Left ventricle myocardium inferior (tissue), 1 donor: Measurements from ENCODE around the gene PDE5A. TPM values are rescaled to one million over a fixed set of nuclear protein-coding genes. Genes with fewer than 3 reads are reported as not detected.
"Not testable (repeated sequence)": the region's sequence is repeated elsewhere in the genome, so short reads cannot be mapped to it uniquely, and the experiment has no call there.

ENCODE experiments used
- DNase-seq: peaks from one replicate; pipeline ENCODE4 v3.0.0-alpha.2; 2020
- H3K27ac ChIP-seq: fragments of 200-600 bp; replicated peaks from 2 replicates; pipeline ENCODE4 v1.8.0; 2021
- H3K27me3 ChIP-seq: fragments of 200-600 bp; 2 replicates; pipeline ENCODE4 v1.8.0; 2021; ENCODE audit warnings: low read depth
- H3K36me3 ChIP-seq: fragments of 200-600 bp; 2 replicates; pipeline ENCODE4 v1.8.0; 2021
- H3K4me1 ChIP-seq: fragments of 200-600 bp; 2 replicates; pipeline ENCODE4 v1.8.0; 2021
- H3K4me3 ChIP-seq: fragments of 200-600 bp; 2 replicates; pipeline ENCODE4 v1.8.0; 2021; ENCODE audit warnings: mild to moderate bottlenecking, moderate library complexity
- H3K9me3 ChIP-seq: fragments of 200-600 bp; replicated peaks from 2 replicates; pipeline ENCODE4 v1.8.0; 2021
- intact Hi-C: fragments of 100-400 bp; cut with micrococcal nuclease; formaldehyde crosslinking; loops from one replicate; pipeline ENCODE4 v1.11.0; 2022
- total RNA-seq: library from RNA; stranded (reverse); fragmentation: NEBNext Ultra II Directional; extraction: Animal tissue kit (Norgen Biotek cat#: 25700); gene quantifications from one replicate; pipeline ENCODE4 v1.2.1, GENCODE V29; 2021
- TF ChIP-seq, protein P1 (sequence below): fragments of 200-600 bp; IDR thresholded peaks from 2 replicates; pipeline ENCODE4 v1.8.0; 2021; ENCODE audit warnings: antibody characterized with exemption, mild to moderate bottlenecking, borderline replicate concordance
- donor health status: DM: no; HTN: yes; CAD: no; lungs with severe emphysema.

PDE5A gene
- total RNA-seq, 1 donor from 2014 or later, result 8.2 TPM

DNA sequence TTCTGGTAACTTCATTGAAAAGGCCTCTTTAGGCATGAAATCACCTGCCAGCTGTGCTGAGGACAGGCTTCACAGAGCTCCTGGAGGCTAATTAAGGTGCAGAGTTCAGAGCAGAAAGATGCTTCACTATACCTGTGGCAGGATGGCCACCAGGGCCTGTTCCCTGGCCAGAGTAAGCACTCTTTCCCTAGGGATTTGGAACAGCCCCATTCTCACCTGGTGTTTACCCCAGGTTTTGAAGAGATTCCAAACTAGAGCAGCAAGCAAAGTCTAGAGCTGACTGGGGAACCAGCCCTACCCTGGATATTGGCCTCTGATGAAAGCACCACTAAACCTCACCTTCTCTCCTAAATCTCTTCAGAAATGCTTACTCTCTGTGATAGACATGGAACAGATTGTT lies 148.8 kb downstream of the PDE5A start:
- intact Hi-C loops, result no loop called here
- no peak for DNase-seq

DNA sequence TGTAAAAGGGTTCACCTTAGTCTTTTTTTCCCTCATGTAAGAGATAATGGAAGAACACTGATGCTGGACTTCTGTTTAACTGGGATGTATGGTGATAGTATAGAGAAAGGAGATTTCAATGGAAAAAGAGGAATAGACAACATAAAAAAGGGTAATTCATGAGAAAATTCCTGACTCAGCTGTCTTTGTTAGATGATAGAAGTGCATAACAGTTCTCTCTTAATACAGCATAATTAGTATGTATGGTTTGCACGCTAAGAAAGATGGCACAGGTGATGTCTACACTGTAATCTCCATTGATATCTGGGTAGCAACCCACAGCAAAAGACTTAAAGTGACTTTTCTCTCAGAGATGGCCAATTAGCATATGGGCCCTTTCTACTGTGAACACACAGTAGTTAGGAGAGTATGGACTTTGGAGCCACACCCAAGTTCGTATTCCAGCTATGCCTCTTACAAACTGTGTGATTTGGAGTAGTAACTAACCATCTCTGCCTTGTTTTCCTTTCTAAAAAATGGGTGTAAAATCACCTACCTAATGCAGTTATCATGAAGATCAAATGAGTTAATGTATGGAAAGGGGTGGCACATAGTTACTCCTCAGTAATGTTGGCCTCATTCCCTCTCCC lies 149.3 kb downstream of the PDE5A start:
- TF ChIP-seq, protein P1, sequence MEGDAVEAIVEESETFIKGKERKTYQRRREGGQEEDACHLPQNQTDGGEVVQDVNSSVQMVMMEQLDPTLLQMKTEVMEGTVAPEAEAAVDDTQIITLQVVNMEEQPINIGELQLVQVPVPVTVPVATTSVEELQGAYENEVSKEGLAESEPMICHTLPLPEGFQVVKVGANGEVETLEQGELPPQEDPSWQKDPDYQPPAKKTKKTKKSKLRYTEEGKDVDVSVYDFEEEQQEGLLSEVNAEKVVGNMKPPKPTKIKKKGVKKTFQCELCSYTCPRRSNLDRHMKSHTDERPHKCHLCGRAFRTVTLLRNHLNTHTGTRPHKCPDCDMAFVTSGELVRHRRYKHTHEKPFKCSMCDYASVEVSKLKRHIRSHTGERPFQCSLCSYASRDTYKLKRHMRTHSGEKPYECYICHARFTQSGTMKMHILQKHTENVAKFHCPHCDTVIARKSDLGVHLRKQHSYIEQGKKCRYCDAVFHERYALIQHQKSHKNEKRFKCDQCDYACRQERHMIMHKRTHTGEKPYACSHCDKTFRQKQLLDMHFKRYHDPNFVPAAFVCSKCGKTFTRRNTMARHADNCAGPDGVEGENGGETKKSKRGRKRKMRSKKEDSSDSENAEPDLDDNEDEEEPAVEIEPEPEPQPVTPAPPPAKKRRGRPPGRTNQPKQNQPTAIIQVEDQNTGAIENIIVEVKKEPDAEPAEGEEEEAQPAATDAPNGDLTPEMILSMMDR, result no peak
- no peak for DNase-seq
- Histone ChIP-seq H3K36me3 (peaks cover 45% of the 10 kb centered on the region), H3K27me3 (no peaks in the 10 kb centered on the region), H3K4me3 (no peak overlapping the region), H3K27ac (no peak overlapping the region), H3K9me3 (peaks cover 3% of the 10 kb centered on the region), H3K4me1 (peaks cover 21% of the 10 kb centered on the region)
- intact Hi-C loops, result no loop called here

More for the DNA sequence above, 148.8 kb downstream of the PDE5A start:
- Histone ChIP-seq H3K27me3 (no peaks in the 10 kb centered on the region), H3K36me3 (peaks cover 45% of the 10 kb centered on the region), H3K4me3 (no peak overlapping the region), H3K27ac (no peak overlapping the region), H3K9me3 (peaks cover 3% of the 10 kb centered on the region), H3K4me1 (peaks cover 18% of the 10 kb centered on the region)
- TF ChIP-seq, protein P1, result no peak

DNA sequence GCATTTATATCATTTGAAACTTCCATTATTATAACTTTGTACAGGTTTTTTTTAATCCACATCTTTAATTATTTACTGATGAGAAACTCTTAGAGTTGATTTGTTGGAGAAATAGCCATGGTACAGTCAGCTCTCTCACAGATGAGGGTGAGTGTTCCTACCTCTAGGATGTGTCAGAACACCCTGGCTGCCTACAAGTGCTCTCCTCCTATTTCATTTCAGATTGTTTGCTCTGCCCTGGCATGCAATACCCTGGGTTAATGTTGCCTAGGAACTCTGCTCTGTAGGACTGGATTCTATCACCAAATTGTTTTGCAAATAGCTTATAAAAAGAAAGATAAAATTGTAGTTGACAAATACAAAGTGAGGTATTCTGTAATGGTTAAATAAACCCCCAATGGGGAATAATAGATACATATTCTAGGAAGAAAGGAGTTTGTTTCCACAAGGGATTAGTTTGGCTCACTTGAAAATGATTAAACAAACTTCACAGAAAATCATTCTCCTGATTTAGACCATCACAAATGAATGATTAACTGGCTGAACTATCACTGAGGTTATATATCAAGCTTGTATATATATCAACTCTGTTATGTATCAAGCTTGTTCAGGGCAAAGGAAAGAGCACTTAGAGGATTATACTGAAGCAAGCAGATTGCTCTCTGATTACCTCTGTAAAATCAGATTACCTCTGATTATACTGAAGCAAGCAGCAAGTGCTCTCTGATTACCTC lies 150.0 kb downstream of the PDE5A start:
- peaks cover 42% of the 10 kb centered on the region for H3K36me3 ChIP-seq
- peaks cover 3% of the 10 kb centered on the region for H3K9me3 ChIP-seq
- H3K4me1 ChIP-seq, result peaks cover 21% of the 10 kb centered on the region
- H3K27ac ChIP-seq, result peak overlapping the region; percentile 3
- no peak overlapping the region for H3K4me3 ChIP-seq
- H3K27me3 ChIP-seq, result no peaks in the 10 kb centered on the region
- DNase-seq, result no peak
- TF ChIP-seq, protein P1, result no peak
- intact Hi-C loops, result no loop called here

DNA sequence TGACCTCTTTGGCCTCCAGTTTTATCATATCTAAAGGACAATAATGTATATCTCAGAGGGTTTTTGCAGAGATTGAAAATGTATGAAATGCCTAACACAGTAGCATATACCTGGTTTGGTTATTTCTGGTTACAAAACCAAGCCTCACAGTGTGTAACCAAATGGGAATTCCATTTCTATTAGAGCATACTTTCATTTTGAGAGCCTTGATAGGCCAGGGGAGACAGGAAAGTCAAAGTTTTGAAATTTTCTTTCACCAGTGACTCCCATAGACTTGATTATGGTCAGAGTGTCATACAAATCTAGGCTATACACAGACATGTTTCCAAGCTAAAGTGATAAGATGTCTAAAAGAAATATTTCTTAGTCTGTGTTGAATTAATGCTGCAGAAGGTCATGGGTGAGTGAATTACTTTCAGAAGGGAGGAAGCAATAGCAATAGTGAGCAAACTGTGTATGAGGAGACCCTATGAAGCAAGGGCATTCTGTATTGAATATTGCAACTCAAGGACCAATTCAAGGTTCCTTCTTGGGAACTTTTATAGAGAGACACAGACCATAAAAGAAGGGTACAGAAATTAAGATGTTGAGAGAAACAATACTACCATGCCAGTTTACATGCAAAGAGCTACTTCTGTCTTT lies 151.1 kb downstream of the PDE5A start:
- no peak for DNase-seq
- Histone ChIP-seq H3K27ac (peak overlapping the region; percentile 45), H3K27me3 (no peaks in the 10 kb centered on the region), H3K9me3 (peaks cover 1% of the 10 kb centered on the region), H3K4me3 (no peak overlapping the region), H3K4me1 (peaks cover 22% of the 10 kb centered on the region), H3K36me3 (peaks cover 38% of the 10 kb centered on the region)
- TF ChIP-seq, protein P1, result no peak
- intact Hi-C loops, result no loop called here

DNA sequence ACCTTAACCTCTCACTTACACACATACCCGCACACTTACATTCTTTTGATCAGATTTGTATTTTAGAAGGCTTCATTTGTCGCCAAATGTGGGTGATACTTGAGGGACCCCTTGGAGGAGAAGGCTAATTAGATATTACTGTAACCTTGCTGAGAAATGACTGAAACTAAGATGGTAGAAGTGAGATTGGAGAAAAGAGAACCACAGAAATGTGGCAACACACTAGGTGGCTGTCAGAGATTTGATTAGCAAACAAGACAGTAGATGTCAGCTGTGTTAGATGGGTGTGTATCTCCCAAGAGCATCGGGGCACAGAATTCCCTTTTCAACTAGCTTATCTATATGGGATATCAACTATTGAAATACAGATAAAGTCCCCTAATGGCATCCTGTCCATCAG lies 157.3 kb downstream of the PDE5A start:
- Histone ChIP-seq H3K4me1 (peaks cover 24% of the 10 kb centered on the region), H3K9me3 (no peaks in the 10 kb centered on the region), H3K27me3 (no peaks in the 10 kb centered on the region), H3K4me3 (no peak overlapping the region), H3K36me3 (peaks cover 43% of the 10 kb centered on the region), H3K27ac (no peak overlapping the region)
- DNase-seq, result no peak
- intact Hi-C loops, result no loop called here
- TF ChIP-seq, protein P1, result no peak

DNA sequence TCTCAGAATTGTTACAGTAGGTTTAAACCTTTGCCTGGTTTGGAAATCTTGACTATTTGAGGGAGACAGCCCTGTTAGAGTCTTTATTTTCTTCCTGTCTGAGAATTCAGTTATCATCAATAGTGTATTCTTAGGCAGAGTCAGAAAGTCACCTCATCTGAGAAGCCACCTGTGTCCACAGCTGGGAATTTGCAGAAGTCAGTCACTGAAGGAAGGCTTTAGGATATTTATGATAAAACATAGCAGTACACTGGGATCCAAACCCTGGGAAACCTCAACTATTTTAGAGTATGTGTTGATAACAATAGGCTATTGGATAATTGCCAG lies 157.9 kb downstream of the PDE5A start:
- intact Hi-C loops, DNase-seq, H3K27ac ChIP-seq, H3K4me3 ChIP-seq, H3K9me3 ChIP-seq, H3K27me3 ChIP-seq: not testable (repeated sequence)
- peaks cover 46% of the 10 kb centered on the region for H3K36me3 ChIP-seq
- H3K4me1 ChIP-seq, result peaks cover 24% of the 10 kb centered on the region

DNA sequence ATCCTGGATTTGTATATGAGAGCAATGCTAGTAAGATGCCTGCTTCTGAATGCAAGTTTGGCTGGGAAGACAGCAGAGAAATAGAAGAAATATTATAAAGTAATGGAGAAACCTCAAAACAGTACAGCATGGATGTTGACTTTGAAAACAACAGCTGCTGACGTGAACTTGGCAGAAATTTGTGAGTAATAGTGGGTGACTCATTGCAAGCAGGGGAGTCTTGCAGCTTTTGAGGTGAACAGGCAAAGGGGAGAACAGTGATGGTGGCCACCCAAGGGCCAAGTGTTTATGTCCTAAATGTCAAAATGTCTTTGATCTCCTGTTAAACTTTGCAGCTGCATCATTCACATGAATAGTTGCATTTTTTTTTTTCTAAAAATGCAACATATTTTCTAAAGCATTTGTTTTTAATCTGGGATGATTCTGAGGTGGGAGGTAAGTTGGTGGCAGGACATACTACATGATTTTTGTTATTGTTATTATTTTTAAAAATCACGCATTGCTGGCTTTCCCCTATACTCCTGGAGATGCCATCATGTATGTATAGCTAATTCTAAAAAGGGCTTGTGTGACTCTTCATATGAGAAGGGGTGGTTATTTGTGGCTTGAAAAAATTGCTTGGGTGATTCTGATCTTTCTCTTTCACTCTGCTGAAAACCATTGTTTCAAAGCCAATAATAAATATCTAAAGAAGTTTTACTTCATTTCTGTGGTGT lies 158.4 kb downstream of the PDE5A start:
- H3K27me3 ChIP-seq, intact Hi-C loops, H3K27ac ChIP-seq, H3K9me3 ChIP-seq, DNase-seq, H3K4me3 ChIP-seq: not testable (repeated sequence)
- H3K4me1 ChIP-seq, result peaks cover 24% of the 10 kb centered on the region
- H3K36me3 ChIP-seq, result peaks cover 51% of the 10 kb centered on the region

DNA sequence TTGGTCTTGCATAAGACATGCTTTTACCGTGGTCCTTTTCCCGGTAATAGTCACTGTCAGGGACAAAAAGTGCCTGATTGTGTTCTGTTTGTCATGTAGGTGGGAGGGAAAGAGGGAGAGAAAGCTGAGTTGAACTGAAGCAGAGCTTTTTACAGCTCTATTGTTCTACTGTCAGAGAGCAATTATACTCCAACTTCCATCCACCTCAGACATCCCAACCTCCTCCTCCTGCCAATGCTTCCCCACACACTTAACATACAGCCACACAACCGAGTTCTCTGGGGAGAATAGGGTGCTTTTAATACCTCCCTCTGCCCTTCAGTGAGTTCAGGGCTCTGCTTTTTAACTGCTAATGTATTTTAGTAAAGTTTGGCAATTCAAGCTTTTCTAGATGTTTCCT lies 159.6 kb downstream of the PDE5A start:
- Histone ChIP-seq H3K36me3 (peaks cover 58% of the 10 kb centered on the region), H3K4me1 (peaks cover 20% of the 10 kb centered on the region)
- intact Hi-C loops, H3K27me3 ChIP-seq, H3K9me3 ChIP-seq, H3K4me3 ChIP-seq, H3K27ac ChIP-seq, DNase-seq: not testable (repeated sequence)
